Vagina (tissue), 2 donors: ENCODE measurements around the gene PRKCE. TPM values are rescaled to one million over a fixed set of nuclear protein-coding genes. Genes with fewer than 3 reads are reported as not detected.

Experiments used
- DNase-seq, 2 donors: peaks; one replicate each; pipeline ENCODE4 v3.0.0-alpha.2; 2017; ENCODE audit errors: extremely low spot score in 2 of 2
- H3K27ac ChIP-seq: fragments of 200-600 bp; sonication (generic); one replicate; pipeline ENCODE4 v1.5.1; 2019
- H3K27me3 ChIP-seq: fragments of 200-600 bp; sonication (generic); one replicate; pipeline ENCODE4 v1.5.1; 2019
- H3K36me3 ChIP-seq, 2 donors: fragments of 200-600 bp; sonication (generic); one replicate each; pipeline ENCODE4 v1.5.1; 2017 to 2019
- H3K4me1 ChIP-seq: fragments of 200-600 bp; sonication (generic); one replicate; pipeline ENCODE4 v1.5.1; 2019
- H3K4me3 ChIP-seq, 2 donors: fragments of 200-600 bp; sonication (generic); 1 replicate in 1 of 2; 2 replicates in 1 of 2; pipeline ENCODE4 v1.5.1; 2016 to 2019
- H3K9me3 ChIP-seq: fragments of 200-600 bp; sonication (generic); one replicate; pipeline ENCODE4 v1.5.1; 2019
- CTCF ChIP-seq, 3 experiments: fragments of 450-650 bp in 2 of 3; fragments of 200-600 bp in 1 of 3; sonication (generic) in 1 of 3; IDR thresholded peaks; one replicate each; pipeline ENCODE4 v1.5.1; 2017 to 2019; ENCODE audit warnings: antibody characterized with exemption in 3 of 3, mild to moderate bottlenecking in 2 of 3, moderate library complexity in 2 of 3
- POLR2A ChIP-seq, 2 donors: fragments of 450-650 bp; IDR thresholded peaks; one replicate each; pipeline ENCODE4 v1.6.1; 2017; ENCODE audit warnings: antibody characterized with exemption in 2 of 2, mild to moderate bottlenecking in 2 of 2, moderate library complexity in 2 of 2
- POLR2AphosphoS5 ChIP-seq, 2 donors: sonication (generic); formaldehyde crosslinking; IDR thresholded peaks; one replicate each; pipeline ENCODE4 v1.9.0; 2017; ENCODE audit warnings: antibody characterized with exemption in 2 of 2, mild to moderate bottlenecking in 2 of 2, low read depth in 1 of 2; ENCODE audit not compliant: insufficient read depth in 1 of 2
- intact Hi-C: fragments of 100-400 bp; cut with DNase I; formaldehyde crosslinking; loops from one replicate; pipeline ENCODE4 v1.15.1; 2023
- total RNA-seq: library from RNA; depleted of rRNA; stranded (reverse); fragments of >200 nt; gene quantifications from one replicate; pipeline ENCODE4 v1.2.3, GENCODE V29; 2016

Gene PRKCE
- total RNA-seq, 1 donor from 2014 or later: 11.8 TPM

- Histone ChIP-seq H3K4me1 (peaks cover 33% of the 10 kb centered on the region), H3K4me3 (no peak overlapping the region), H3K27me3 (no peaks in the 10 kb centered on the region), H3K27ac (peak overlapping the region; percentile 78), H3K36me3 (no peaks in the 10 kb centered on the region), H3K9me3 (no peaks in the 10 kb centered on the region)
- intact Hi-C loops: no loop called here
- DNase-seq: peak in 1 of 2 donors; percentile 49
- TF ChIP-seq POLR2A (IDR thresholded peaks at IDR 0.05) (no peak), CTCF (IDR thresholded peaks at IDR 0.05) (no peak), POLR2AphosphoS5 (IDR thresholded peaks at IDR 0.05; ENCODE audit: insufficient read depth in 1 of 2, low read depth in 1 of 2) (no peak)
These were observed 444.4 kb downstream of the PRKCE start for GRCh38 chr2:46095830-46096229.

- Histone ChIP-seq H3K27me3 (no peaks in the 10 kb centered on the region), H3K36me3 (no peaks in the 10 kb centered on the region), H3K9me3 (no peaks in the 10 kb centered on the region), H3K4me3 (no peak overlapping the region), H3K4me1 (peaks cover 33% of the 10 kb centered on the region), H3K27ac (peak overlapping the region; percentile 78)
- TF ChIP-seq POLR2AphosphoS5 (IDR thresholded peaks at IDR 0.05; ENCODE audit: insufficient read depth in 1 of 2, low read depth in 1 of 2): no peak
- no peak for TF ChIP-seq POLR2A (IDR thresholded peaks at IDR 0.05)
- no peak for TF ChIP-seq CTCF (IDR thresholded peaks at IDR 0.05)
- no peak for DNase-seq
- intact Hi-C loops: no loop called here
These were observed 444.8 kb downstream of the PRKCE start for GRCh38 chr2:46096260-46096659.

- Histone ChIP-seq H3K4me3 (no peak overlapping the region), H3K9me3 (no peaks in the 10 kb centered on the region), H3K36me3 (no peaks in the 10 kb centered on the region), H3K27me3 (no peaks in the 10 kb centered on the region), H3K27ac (peak overlapping the region; percentile 78), H3K4me1 (peaks cover 33% of the 10 kb centered on the region)
- no peak for DNase-seq
- TF ChIP-seq POLR2AphosphoS5 (IDR thresholded peaks at IDR 0.05; ENCODE audit: insufficient read depth in 1 of 2, low read depth in 1 of 2) (peak in 1 of 2 donors; percentile 81), POLR2A (IDR thresholded peaks at IDR 0.05) (no peak)
- intact Hi-C loops: no loop called here
These were observed 446.4 kb downstream of the PRKCE start for GRCh38 chr2:46097714-46098480.

- no peaks in the 10 kb centered on the region for H3K36me3 ChIP-seq
- intact Hi-C loops: no loop called here
- H3K27ac ChIP-seq: peak overlapping the region; percentile 78
- TF ChIP-seq POLR2A (IDR thresholded peaks at IDR 0.05) (no peak), CTCF (IDR thresholded peaks at IDR 0.05) (no peak), POLR2AphosphoS5 (IDR thresholded peaks at IDR 0.05; ENCODE audit: insufficient read depth in 1 of 2, low read depth in 1 of 2) (no peak)
- H3K27me3 ChIP-seq: no peaks in the 10 kb centered on the region
- DNase-seq: no peak
- no peaks in the 10 kb centered on the region for H3K9me3 ChIP-seq
- H3K4me1 ChIP-seq: peaks cover 33% of the 10 kb centered on the region
- H3K4me3 ChIP-seq: no peak overlapping the region
These were observed 447.2 kb downstream of the PRKCE start for GRCh38 chr2:46098621-46099062.

GRCh38 chr2:46101557-46102220 lies 450.2 kb downstream of the PRKCE start:
- Histone ChIP-seq H3K9me3 (no peaks in the 10 kb centered on the region), H3K27me3 (no peaks in the 10 kb centered on the region), H3K4me1 (peaks cover 22% of the 10 kb centered on the region), H3K4me3 (no peak overlapping the region), H3K36me3 (peaks cover 0 to 2% of the 10 kb centered on the region in 2 donors), H3K27ac (no peak overlapping the region)
- no peak for DNase-seq
- TF ChIP-seq POLR2AphosphoS5 (IDR thresholded peaks at IDR 0.05; ENCODE audit: insufficient read depth in 1 of 2, low read depth in 1 of 2) (no peak), POLR2A (IDR thresholded peaks at IDR 0.05) (no peak), CTCF (IDR thresholded peaks at IDR 0.05) (no peak)
- intact Hi-C loops: no loop called here
